ENCODE results near the gene LRP1B.
"Not testable (repeated sequence)": the region's sequence is repeated elsewhere in the genome, so short reads cannot be mapped to it uniquely, and the experiment has no call there.

Gene LRP1B

DNA sequence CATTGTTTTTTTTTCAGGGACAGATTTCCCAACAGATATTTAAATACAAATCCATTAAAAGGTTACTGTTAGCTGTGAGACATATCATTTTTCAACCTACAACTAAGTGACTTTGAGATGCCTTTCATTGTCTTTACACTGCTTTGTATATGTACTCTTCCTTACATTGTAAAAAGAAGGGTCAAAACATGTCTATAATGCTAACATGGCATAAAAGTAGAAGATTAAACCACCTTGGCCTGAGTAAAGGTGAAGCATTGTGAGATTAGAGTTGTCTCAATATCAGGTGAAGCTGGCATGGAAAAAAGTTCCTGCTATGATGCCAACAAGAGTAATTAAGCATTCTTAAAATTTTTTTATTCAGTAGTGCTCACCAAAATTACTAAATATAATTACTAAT is 1842.1 kb downstream of the LRP1B start:
- TF ChIP-seq, protein P1, sequence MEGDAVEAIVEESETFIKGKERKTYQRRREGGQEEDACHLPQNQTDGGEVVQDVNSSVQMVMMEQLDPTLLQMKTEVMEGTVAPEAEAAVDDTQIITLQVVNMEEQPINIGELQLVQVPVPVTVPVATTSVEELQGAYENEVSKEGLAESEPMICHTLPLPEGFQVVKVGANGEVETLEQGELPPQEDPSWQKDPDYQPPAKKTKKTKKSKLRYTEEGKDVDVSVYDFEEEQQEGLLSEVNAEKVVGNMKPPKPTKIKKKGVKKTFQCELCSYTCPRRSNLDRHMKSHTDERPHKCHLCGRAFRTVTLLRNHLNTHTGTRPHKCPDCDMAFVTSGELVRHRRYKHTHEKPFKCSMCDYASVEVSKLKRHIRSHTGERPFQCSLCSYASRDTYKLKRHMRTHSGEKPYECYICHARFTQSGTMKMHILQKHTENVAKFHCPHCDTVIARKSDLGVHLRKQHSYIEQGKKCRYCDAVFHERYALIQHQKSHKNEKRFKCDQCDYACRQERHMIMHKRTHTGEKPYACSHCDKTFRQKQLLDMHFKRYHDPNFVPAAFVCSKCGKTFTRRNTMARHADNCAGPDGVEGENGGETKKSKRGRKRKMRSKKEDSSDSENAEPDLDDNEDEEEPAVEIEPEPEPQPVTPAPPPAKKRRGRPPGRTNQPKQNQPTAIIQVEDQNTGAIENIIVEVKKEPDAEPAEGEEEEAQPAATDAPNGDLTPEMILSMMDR (IDR thresholded peaks at IDR 0.05; ENCODE audit: low read depth, low read length): no peak
- no peak for DNase-seq (ENCODE audit: extremely low read depth, low read depth)

- TF ChIP-seq, protein P1 (IDR thresholded peaks at IDR 0.05; ENCODE audit: low read depth, low read length): no peak
- DNase-seq (ENCODE audit: extremely low read depth, low read depth): no peak
Observed at GRCh38 chr2:140288213-140288612, 1842.6 kb downstream of the LRP1B start.

- DNase-seq (ENCODE audit: extremely low read depth, low read depth): no peak
- TF ChIP-seq, protein P1 (IDR thresholded peaks at IDR 0.05; ENCODE audit: low read depth, low read length): no peak
Observed at GRCh38 chr2:140286377-140286776, 1844.4 kb downstream of the LRP1B start.

DNA sequence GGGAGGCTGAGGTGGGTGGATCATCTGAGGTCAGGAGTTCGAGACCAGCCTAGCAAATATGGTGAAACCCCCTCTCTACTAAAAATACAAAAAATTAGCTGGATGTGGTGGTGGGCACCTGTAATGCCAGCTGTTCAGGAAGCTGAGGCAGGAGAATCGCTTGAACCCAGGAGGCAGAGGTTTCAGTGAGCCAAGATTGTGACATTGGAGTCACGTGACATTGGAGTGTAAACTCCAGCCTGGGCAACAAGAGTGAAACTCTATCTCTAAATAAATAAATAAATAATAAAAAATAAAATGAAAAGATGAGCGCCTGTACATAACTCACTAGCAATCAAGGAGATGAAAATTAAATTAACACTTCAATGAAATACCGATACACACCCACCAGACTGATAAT is 1853.5 kb downstream of the LRP1B start:
- not testable (repeated sequence) for DNase-seq (ENCODE audit: extremely low read depth, low read depth)

DNA sequence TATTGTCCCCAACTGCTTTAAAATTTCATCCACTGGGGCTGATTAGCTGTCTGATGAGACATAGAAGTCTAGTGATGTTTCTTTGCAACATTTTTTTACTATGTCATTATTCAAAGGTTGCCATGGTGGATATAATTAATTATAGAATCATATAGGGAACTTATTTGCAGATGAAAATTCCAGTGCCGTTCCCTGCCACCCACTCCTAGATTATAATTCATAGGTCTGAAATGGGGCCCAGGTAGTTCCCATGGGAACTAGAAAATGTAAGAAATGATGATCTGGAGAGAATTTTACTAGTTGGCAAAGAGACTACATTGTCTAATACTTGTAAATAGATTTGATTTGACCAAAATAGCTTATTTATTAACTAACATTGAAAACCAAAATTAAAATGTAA is 1854.2 kb downstream of the LRP1B start:
- no peak for DNase-seq (ENCODE audit: extremely low read depth, low read depth)
- TF ChIP-seq, protein P1 (IDR thresholded peaks at IDR 0.05; ENCODE audit: low read depth, low read length): no peak

DNA sequence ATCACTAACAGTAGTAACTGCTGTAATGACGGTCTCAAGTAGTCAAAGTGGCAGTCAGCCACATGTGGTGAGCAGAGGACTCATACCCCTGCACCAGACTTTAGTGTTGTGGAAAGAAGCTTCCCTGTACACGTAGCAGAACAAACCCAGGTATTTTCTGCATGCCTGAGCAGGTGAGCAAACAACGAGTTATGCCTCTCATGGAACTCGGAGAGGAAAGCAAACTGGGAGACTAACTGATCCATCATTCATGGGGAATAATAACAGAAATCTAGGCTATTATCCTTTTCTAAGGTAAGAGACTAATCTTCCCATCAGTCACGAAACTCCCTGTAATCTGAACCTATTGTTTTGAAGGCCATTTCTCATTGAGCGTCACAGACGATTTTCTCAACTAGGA is 1855.4 kb downstream of the LRP1B start:
- TF ChIP-seq, protein P1 (IDR thresholded peaks at IDR 0.05; ENCODE audit: low read depth, low read length): no peak
- DNase-seq (ENCODE audit: extremely low read depth, low read depth): no peak

GRCh38 chr2:140274891-140275290 is 1855.9 kb downstream of the LRP1B start:
- TF ChIP-seq, protein P1 (IDR thresholded peaks at IDR 0.05; ENCODE audit: low read depth, low read length): no peak
- DNase-seq (ENCODE audit: extremely low read depth, low read depth): no peak

GRCh38 chr2:140273958-140274357 is 1856.9 kb downstream of the LRP1B start:
- DNase-seq (ENCODE audit: extremely low read depth, low read depth): no peak
- TF ChIP-seq, protein P1 (IDR thresholded peaks at IDR 0.05; ENCODE audit: low read depth, low read length): no peak

Data from AG09319 (cell line).